ENCODE data around the gene FLNA. TPM values are rescaled to one million over a fixed set of nuclear protein-coding genes. Genes with fewer than 3 reads are reported as not detected.

FLNA gene
- total and polyA plus RNA-seq, 2 of the 13 experiments (the other 11 are each of a cell fraction or from before 2014, with no cell fraction given): 83.4 to 174 TPM

GRCh38 chrX:154398668-154399526 is 24.5 kb upstream of the FLNA start (continued):
- TF ChIP-seq ZNF281 (CRISPR knock-in tag; IDR thresholded peaks at IDR 0.05; ENCODE audit: borderline replicate concordance): no peak
- TF ChIP-seq CBX2 (IDR thresholded peaks at IDR 0.05; ENCODE audit: low read depth, low read length): no peak
- no peak for TF ChIP-seq CBX2 (CRISPR knock-in tag; IDR thresholded peaks at IDR 0.05; ENCODE audit: low read depth)
- no peak for TF ChIP-seq TFE3 (CRISPR knock-in tag; IDR thresholded peaks at IDR 0.05)
- no peak for TF ChIP-seq ATF7 (IDR thresholded peaks at IDR 0.05)
- no peak for TF ChIP-seq ATF7 (CRISPR knock-in tag; IDR thresholded peaks at IDR 0.05)
- no peak for TF ChIP-seq MLX (CRISPR knock-in tag; IDR thresholded peaks at IDR 0.05)
- TF ChIP-seq ZNF142 (CRISPR knock-in tag; IDR thresholded peaks at IDR 0.05): 0 out of 2 replicates have a peak, but pooled peaks have one; percentile 19
- peak; percentile 38 for TF ChIP-seq MNT (IDR thresholded peaks at IDR 0.05)
- TF ChIP-seq MAX (IDR thresholded peaks at IDR 0.05): peak; percentile 89
- no peak for TF ChIP-seq ZHX1 (CRISPR knock-in tag; IDR thresholded peaks at IDR 0.05; ENCODE audit: low read depth)
- no peak for TF ChIP-seq ZNF839 (CRISPR knock-in tag; IDR thresholded peaks at IDR 0.05; ENCODE audit: borderline replicate concordance)

Measured in HepG2 (cell line).